Neuron (in vitro differentiated cells): ENCODE data around the gene CMPK1.

Source experiments
- H2AFZ ChIP-seq: one replicate; pipeline ENCODE4 v1.6.1; 2013; ENCODE audit warnings: low read depth, mild to moderate bottlenecking, inconsistent platforms, low read length, moderate library complexity
- H3K27me3 ChIP-seq: one replicate; pipeline ENCODE4 v1.6.1; 2013; ENCODE audit warnings: low read length; ENCODE audit not compliant: insufficient read depth
- H3K36me3 ChIP-seq: one replicate; pipeline ENCODE4 v1.6.1; 2013; ENCODE audit warnings: low read length; ENCODE audit not compliant: insufficient read depth
- H3K4me1 ChIP-seq: one replicate; pipeline ENCODE4 v1.6.1; 2013; ENCODE audit warnings: low read length; ENCODE audit not compliant: insufficient read depth
- H3K4me3 ChIP-seq: 2 replicates; pipeline ENCODE4 v1.5.1; 2013; ENCODE audit warnings: mild to moderate bottlenecking, low read length, moderate library complexity
- H3K9me3 ChIP-seq: one replicate; pipeline ENCODE4 v1.6.1; 2013; ENCODE audit warnings: low read length

The CMPK1 gene

DNA sequence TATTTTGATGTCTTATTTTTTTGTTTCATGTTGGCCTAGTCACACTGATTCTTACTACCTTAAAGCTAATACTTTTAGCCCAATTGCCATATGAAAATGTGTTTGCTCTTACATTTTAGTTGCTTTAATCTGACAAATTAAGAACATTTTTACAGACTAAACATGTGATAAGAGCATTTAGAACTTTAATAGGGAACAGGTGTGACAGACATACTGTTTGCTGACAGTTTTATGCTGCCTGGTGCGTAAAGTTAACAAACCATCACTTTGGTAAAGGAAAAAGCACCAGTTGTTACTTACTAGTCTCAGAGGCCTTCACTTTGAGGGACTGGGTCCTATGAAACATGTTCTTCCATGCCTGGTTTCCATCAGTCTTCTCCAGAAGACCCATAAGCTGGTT lies 14.7 kb downstream of the CMPK1 start:
- no peak overlapping the region for H2AFZ ChIP-seq
- no peaks in the 10 kb centered on the region for H3K27me3 ChIP-seq
- no peaks in the 10 kb centered on the region for H3K9me3 ChIP-seq
- no peak overlapping the region for H3K4me3 ChIP-seq
- H3K4me1 ChIP-seq = no peaks in the 10 kb centered on the region
- H3K36me3 ChIP-seq = peaks cover 4% of the 10 kb centered on the region

DNA sequence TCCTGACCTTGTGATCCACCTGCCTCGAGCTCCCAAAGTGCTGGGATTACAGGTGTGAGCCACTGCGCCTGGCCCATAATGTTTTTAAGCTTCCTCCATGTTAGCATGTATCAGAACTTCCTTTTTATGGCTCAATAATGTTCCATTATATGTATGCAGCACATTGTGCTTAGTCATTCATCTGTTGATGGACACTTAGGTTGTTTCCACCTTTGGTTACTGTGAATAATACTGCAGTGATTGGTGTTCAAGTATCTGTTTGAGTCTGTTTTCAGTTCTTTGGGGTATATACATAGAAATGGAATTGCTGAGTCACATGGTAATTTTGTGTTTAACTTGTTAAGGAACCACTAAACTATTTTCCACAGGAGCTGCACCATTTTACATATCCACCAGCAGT lies 17.7 kb downstream of the CMPK1 start:
- Histone ChIP-seq H3K9me3 (no peaks in the 10 kb centered on the region), H3K36me3 (peaks cover 4% of the 10 kb centered on the region), H3K4me1 (no peaks in the 10 kb centered on the region), H3K27me3 (no peaks in the 10 kb centered on the region), H2AFZ (no peak overlapping the region), H3K4me3 (no peak overlapping the region)

DNA sequence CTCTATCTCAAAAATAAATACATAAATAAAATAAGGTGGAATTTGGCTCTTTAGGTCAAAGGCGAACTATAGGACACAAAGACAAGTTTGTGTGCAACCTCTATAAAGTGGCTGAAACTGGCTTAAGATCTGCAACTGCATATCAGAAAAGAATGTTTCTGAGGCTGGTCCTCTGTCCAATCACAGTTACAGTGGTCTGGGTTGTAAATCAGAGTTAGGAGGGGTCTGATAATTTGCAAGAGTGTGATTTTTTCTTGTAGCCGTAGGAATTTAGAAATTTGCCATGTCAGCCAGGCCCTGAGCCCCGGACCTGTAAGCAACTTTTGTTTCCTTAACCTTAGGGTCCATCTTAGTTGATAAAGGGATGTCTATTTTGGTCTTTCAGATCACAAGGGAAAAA lies 27.8 kb downstream of the CMPK1 start:
- Histone ChIP-seq H3K9me3 (no peaks in the 10 kb centered on the region), H3K27me3 (no peaks in the 10 kb centered on the region), H3K36me3 (no peaks in the 10 kb centered on the region)

DNA sequence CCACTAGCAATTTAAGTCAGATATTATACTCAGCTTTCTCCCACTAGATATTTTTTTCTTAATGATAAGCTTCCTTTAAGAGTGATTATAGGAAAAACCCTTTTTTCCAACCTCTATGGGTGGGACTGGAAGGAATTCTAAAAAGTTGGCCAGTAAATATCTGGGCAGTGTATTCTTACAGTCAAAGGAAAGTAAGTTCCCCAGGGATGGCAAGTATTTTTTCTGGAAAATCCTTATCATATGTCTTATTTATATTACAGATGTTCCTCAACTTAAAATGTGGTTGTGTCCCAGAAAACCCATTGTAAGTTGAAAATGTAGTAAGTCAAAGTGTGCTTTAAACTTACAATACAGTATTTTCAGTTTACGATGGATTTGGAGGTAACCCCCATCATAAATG lies 29.2 kb downstream of the CMPK1 start:
- H3K36me3 ChIP-seq = no peaks in the 10 kb centered on the region
- H3K27me3 ChIP-seq = no peaks in the 10 kb centered on the region
- H3K4me3 ChIP-seq = no peak overlapping the region
- H2AFZ ChIP-seq = no peak overlapping the region
- no peaks in the 10 kb centered on the region for H3K9me3 ChIP-seq
- H3K4me1 ChIP-seq = no peaks in the 10 kb centered on the region

More for the DNA sequence above, 27.8 kb downstream of the CMPK1 start:
- Histone ChIP-seq H3K4me1 (no peaks in the 10 kb centered on the region), H2AFZ (no peak overlapping the region), H3K4me3 (no peak overlapping the region)

DNA sequence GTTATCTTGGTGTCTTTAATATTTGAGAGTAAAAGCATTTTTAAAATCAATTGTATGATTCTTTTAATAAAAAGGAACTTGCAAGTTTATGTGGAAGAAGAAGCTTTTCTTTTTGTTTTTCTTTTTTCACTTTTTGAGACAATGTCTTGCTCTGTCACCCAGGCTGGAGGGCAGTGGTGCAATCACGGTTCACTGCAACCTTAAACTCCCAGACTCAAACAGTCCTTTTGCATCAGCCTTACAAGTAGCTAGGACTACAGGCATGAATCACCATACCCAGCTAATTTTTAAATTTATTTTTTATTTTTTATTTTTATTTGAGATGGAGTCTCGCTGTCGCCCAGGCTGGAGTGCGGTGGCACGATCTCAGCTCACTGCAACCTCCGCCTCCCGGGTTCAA lies 34.1 kb downstream of the CMPK1 start:
- Histone ChIP-seq H3K4me3 (no peak overlapping the region), H2AFZ (no peak overlapping the region), H3K36me3 (peaks cover 33% of the 10 kb centered on the region), H3K27me3 (no peaks in the 10 kb centered on the region), H3K9me3 (no peaks in the 10 kb centered on the region), H3K4me1 (no peaks in the 10 kb centered on the region)

DNA sequence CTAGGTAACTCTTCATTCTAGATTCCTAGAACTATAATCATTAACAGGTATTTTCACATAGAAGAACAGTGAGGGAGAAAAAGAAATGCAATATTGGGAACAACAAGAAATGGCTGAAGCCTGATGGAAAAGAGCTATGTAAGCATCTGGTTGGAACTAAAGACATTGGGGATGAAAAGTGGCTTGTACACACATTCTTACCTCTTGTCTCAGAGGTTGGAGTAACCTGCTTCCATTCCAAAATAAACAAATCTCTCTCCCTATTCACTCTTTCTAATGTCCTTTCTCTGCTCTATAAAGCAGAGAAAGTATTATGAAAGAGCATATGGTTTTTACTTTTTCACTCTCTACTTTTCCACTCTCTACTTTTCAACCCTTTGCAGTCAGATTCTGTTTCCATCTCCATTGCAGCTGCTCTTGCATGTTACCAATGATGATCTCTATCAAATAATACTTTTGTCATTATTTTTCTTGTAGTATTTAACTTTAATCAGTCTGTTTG lies 37.5 kb downstream of the CMPK1 start:
- Histone ChIP-seq H2AFZ (no peak overlapping the region), H3K4me3 (no peak overlapping the region), H3K9me3 (no peaks in the 10 kb centered on the region), H3K4me1 (no peaks in the 10 kb centered on the region), H3K27me3 (no peaks in the 10 kb centered on the region), H3K36me3 (peaks cover 51% of the 10 kb centered on the region)

- Histone ChIP-seq H3K36me3 (peaks cover 57% of the 10 kb centered on the region), H3K9me3 (no peaks in the 10 kb centered on the region), H3K4me1 (no peaks in the 10 kb centered on the region), H3K27me3 (no peaks in the 10 kb centered on the region), H2AFZ (no peak overlapping the region), H3K4me3 (no peak overlapping the region)
These were observed 40.9 kb downstream of the CMPK1 start for GRCh38 chr1:47374501-47374900.

DNA sequence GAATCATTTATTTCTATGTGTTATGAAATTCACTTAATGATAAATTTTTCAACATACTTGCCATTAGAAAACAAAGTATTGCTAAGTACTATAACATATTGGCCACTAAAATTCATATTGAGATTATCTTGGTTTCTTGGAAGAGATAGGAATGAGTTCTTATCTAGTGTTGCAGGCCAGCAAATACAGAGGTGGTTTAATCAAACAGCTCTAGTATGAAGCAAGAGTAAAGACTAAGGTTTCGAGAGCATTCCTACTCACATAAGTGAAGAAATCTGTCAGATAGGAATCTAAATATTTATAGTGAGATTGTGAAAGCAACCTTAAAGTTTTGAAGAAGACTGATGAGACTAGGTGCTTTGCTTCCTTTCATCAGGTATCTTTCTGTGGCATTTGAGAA lies 44.6 kb downstream of the CMPK1 start:
- Histone ChIP-seq H2AFZ (no peak overlapping the region), H3K36me3 (peaks cover 41% of the 10 kb centered on the region)

GRCh38 chr1:47380699-47381098 lies 47.1 kb downstream of the CMPK1 start:
- no peak overlapping the region for H3K4me3 ChIP-seq
- no peaks in the 10 kb centered on the region for H3K27me3 ChIP-seq
- H2AFZ ChIP-seq = no peak overlapping the region
- no peaks in the 10 kb centered on the region for H3K4me1 ChIP-seq
- H3K36me3 ChIP-seq = peaks cover 28% of the 10 kb centered on the region
- H3K9me3 ChIP-seq = no peaks in the 10 kb centered on the region

More for the DNA sequence above, 44.6 kb downstream of the CMPK1 start:
- Histone ChIP-seq H3K27me3 (no peaks in the 10 kb centered on the region), H3K9me3 (no peaks in the 10 kb centered on the region), H3K4me3 (no peak overlapping the region), H3K4me1 (no peaks in the 10 kb centered on the region)

DNA sequence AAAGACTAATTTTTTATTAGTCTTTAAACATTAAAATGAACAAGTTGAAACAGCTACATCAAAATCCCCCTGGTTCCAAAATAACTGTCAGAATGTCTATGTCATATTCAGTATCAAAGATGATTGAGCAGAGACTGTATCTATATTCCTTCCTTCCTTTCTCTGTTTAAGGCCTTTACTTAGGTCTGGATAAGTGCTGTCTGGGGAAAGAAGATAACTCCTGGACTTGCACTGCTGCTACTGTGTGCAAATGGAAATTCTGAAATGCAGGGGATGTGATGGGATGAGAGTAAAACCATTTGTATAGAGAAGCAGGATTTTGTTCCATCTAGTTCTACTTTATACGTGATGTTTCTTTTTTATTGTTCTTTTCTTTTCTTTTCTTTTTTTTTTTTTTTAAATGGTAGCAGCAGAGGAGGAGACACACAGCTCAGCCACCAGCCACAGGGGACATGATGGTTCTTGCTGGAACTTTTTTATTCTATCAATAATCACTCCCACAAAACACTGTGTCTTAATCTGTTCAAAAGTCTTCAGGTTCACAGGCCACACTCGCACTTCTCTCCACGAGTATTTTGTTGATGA lies 48.9 kb downstream of the CMPK1 start:
- H3K27me3 ChIP-seq = no peaks in the 10 kb centered on the region
- H3K9me3 ChIP-seq = no peaks in the 10 kb centered on the region
- no peaks in the 10 kb centered on the region for H3K4me1 ChIP-seq
- peaks cover 18% of the 10 kb centered on the region for H3K36me3 ChIP-seq
- H2AFZ ChIP-seq = no peak overlapping the region
- H3K4me3 ChIP-seq = no peak overlapping the region

DNA sequence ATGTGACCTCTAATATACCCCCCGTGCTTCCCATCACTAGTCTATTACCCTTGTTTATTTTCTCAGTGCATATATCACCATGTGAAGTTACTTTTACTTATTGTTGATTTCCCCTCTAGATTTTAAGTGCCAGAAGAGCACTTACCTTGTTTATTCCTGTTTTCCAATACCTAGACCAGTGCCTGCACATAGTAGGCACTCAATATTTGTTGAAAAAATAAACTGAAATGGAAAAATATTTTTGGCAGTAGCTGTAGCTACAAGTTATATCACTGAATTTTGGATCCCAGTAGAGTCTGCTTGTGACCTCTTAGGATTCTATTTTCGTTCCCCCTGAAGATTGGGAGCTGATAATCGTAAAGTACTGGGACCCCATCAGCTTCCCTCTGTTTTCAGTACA lies 50.5 kb downstream of the CMPK1 start:
- Histone ChIP-seq H3K4me3 (no peak overlapping the region), H3K27me3 (no peaks in the 10 kb centered on the region), H3K4me1 (no peaks in the 10 kb centered on the region)

DNA sequence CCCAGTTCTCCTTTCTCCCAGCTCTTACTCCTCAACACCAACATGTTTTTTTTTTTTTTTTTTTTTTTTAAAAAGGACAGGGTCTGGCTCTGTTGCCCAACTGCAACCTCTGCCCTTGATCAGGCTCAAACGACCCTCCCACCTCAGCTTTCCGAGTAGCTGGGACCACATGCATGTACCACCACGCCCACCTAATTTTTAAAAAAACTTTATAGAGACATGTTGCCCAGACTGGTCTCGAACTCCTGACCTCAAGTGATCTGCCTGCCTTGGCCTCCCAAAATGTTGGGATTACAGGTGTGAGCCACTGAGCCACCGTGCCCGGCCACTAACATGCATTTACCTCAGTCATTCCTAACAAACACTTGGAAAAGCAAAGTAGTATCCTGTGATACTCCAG lies 51.4 kb downstream of the CMPK1 start:
- no peaks in the 10 kb centered on the region for H3K27me3 ChIP-seq
- H3K4me3 ChIP-seq = no peak overlapping the region
- H2AFZ ChIP-seq = no peak overlapping the region
- no peaks in the 10 kb centered on the region for H3K4me1 ChIP-seq
- no peaks in the 10 kb centered on the region for H3K9me3 ChIP-seq
- H3K36me3 ChIP-seq = peaks cover 10% of the 10 kb centered on the region

More for the DNA sequence above, 50.5 kb downstream of the CMPK1 start:
- Histone ChIP-seq H3K36me3 (peaks cover 15% of the 10 kb centered on the region), H2AFZ (no peak overlapping the region), H3K9me3 (no peaks in the 10 kb centered on the region)

DNA sequence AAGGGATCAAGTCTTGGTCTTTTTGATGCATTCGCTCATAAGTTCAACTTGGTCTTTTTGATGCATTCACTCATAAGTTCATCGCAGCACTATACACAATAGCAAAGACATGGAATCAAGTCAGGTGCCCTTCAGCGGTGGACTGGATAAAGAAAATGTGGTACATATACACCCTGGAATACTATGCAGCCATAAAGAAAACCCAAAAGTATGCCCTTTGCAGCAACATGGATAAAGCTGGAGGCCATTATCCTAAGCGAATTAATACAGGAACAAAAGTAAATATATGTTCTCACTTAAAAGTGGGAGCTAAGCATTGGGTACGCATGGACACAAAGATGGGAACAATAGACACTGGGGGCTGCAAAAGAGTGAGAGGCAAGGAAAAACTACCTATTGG lies 52.7 kb downstream of the CMPK1 start:
- Histone ChIP-seq H3K36me3 (peaks cover 5% of the 10 kb centered on the region), H2AFZ (no peak overlapping the region), H3K27me3 (no peaks in the 10 kb centered on the region), H3K4me1 (no peaks in the 10 kb centered on the region), H3K9me3 (no peaks in the 10 kb centered on the region), H3K4me3 (no peak overlapping the region)
